HG02885 (cell line): ENCODE measurements around the gene CLCA4.

Experiments used
- ATAC-seq: cut with Tn5 transposase; IDR thresholded peaks from one replicate; pipeline ENCODE4 v1.9.1; 2021; ENCODE audit warnings: mild to moderate bottlenecking; ENCODE audit not compliant: unreplicated experiment, poor library complexity

The CLCA4 gene

DNA sequence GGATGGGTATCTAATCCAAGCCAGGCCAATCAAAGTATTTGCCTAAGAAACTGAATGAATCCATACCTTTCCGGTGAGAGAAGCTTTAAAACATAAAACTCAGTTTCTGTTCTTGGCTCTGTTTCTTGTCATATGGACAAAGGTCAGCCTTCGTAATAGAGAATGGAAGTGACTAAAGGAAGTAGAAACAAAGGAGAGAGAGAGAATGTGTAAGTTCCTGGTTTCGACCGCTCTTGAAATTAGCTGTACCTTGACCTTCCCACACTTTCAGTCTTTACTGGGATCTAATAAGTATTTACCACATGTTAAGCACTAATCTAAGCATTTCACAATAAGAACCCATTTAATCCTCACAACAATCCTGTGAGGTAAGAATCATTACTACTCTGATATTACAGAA lies 19.6 kb upstream of the CLCA4 start:
- ATAC-seq, result no peak

DNA sequence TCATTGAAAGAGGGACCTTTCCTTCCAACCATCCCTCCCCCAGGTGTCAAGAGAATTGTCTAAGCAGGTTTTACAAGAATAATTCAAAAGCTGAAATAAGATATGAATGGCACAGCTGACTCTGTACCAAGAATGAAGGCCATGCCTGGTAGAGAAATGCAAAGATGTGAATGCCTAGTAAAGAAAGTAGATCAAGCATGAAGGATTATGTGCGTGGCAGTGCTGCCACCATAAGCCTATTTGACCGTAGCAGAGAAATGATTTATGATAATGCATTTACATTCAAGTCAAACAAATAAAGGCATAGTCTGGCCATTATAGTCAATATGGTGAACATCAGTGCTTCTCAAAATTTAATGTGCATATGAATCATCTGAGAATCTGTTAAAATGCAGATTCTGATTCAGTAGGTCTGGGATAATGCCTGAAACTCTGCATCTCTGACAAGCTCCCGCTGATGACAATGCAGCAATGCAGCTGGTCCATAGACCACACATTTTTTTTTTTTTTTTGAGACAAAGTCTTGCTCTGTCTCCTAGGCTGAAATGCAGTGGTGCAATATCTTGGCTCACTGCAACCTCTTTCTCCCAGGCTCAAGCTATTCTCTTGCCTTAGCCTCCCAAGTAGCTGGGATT lies 16.6 kb upstream of the CLCA4 start:
- no peak for ATAC-seq

DNA sequence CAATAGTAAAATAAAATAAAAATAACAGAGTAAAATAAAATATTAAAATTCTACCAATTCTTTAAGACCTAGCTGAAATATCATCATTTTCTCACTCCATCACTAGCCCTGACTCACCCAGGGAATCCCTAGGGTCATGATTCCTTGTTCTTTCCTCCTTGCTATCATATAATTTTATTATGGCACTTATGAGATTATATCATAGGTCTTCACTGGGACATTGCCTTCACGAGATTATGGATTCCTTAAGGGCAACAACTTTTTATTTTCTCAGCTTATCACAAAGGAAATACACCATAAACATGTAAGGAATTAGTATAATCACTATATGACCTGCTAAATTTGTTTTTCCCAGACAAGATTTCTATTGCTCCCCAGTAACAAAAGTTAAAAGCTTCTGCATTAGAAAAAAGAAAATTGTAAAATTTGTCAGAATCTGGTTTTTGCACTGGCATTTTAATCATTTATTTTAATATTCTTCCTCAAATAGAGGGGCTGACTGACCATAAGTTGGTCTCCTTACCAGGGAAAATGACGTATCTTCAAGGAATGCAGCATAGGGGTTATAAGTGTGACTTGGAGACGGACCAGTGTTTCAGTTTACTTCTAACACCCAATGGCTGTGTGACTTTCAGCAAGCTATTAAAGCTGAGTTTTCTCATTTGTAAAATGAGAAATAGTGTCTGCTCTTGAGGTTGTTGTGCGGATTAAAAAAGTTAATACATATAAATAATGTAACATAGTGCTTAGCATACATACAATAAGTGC lies 8.8 kb upstream of the CLCA4 start:
- no peak for ATAC-seq

DNA sequence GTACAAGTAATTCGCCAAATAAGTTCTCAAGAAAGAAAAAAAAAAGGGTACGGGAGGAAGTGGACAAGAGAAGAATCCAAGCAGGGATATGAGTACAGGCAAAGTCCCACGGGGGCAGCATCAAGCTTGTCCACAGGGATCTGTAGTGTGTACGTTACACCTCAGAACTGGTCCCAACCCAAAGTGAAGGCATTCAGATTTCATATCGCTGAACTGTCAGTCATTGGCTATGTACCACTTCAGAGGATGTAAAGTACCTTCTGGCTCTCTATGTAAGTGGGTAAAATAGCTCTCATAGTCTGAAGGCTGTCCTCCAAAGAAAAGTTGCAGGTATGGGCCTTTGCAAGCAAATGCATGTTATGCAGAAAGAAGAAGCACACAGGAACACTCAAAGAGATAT lies 8.1 kb upstream of the CLCA4 start:
- no peak for ATAC-seq

DNA sequence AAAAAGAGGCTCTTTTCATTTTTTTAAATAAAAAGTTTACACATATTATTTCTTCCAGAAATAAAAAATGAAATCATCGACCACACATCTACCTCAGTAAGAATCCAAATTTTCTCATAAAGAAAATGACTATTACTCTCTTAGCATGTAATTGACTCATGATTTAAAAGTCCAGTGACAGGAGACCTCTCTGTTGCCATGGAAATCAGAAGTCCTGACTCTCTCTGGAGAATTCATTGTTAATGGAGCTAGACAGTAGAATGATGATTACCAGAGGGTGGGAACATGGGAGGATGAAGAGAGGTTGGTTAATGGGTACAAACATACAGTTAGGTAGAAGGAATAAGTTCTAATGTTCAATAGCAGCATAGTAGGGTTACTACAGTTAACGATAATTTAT lies 5.0 kb upstream of the CLCA4 start:
- ATAC-seq, result no peak

DNA sequence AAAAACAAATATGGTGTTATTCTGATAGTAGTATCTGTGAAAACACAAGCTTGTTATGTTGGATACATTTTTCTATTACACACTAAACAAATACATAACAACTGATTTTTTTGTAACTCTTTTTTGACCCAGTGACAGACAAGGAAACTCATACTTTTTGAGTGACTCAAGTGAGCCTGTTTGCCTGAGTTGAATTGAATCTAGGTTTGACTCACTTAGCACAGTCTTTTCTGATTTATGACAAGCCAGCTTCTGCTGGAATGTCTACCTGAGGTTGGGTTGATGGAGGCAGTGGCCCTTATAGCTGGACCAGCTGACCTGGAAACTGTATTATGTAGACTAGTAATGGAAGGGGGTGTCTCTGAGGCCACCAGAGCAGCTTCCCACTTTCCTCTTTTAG lies 4.2 kb upstream of the CLCA4 start:
- no peak for ATAC-seq

DNA sequence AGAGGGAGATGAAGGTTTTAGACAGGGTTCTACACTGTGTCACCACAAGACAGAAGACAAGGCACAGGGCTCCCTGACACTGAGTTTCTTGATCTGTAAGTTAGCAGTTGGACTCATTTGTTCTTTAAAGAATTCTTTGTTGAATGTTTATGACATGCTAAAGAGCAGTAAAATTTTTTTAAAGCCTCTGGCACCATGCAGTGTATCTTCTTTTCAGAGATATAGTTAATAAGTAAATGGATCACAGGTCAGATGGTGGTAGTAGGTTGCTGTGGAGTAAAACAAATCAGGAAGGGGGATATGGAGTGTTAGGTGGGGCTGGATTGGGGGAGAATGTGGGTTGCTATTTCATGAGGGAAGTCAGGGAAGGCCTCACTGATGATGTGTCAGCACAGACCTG lies 2.0 kb downstream of the CLCA4 start:
- ATAC-seq, result no peak

DNA sequence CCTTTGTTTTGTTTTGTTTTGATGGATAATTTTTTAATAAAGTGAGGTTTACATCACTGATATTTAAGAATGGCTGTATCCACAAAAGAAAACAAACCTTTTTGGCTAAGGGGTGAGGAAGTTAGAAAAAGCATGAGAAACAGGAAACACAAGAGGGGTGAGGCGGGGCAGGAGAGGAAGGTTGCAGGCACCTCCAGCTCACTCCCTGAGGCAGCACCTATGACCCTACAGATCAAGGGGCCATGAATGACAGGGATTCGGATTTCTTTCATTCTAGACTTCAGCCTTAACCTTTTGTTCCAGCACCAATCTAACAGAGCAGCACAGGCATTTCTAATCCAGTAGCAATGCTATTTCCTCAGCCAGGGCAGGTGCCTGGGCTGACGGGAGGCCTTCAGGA lies 4.4 kb downstream of the CLCA4 start:
- no peak for ATAC-seq

DNA sequence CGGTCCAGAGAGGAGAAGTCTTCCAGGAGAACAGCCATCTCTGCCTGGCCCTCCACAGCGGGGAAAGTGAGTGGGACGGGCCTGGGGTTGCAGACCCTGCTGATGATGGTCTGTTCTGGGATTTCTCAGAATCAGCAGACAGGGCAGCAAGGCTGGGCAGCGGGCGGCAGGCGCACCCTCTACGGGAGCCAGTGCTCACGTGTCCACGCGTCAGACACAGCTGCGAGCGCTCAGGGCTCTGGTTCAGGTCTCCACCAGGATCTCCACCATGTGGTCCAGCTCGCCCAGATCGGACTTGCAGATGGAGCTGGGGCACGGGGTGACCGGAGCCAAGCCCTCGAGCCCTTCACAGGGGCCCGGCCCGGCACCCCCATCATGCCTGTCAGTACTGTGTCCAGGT lies 5.5 kb downstream of the CLCA4 start:
- no peak for ATAC-seq

DNA sequence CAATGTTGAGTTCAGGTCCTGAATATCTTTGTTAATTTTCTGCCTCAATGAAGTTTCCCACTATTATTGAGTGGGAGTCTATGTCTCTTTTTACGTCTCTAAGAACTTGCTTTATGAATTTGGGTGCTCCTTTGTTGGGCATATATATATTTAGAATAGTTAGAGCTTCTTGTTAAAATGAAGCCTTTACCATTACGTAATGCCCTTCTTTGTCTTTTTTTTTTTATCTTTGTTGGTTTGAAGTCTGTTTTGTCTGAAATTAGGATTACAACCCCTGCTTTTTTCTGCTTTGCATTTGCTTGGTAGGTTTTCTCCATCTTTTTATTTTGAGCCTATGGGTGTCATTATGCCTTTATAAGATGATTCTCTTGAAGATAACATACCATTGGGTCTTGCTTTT lies 10.9 kb downstream of the CLCA4 start:
- no peak for ATAC-seq

DNA sequence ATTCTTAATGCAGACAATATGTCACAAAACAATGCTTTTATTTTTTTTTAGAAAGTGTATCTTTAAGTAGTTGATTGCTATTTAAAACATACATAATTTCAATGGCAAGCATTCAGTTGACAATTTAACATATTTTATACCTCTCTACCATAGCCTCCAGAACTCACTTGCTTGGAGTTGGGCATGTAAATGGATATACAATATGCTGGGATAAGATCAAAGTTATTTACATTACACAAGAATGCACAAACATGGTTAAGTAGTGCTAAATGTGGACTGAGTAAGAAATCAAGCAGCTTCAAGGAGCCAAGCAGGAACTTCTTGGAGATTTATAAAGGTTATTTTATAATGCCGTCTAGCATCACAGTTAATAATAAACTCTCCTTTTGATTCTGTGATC lies 17.0 kb downstream of the CLCA4 start:
- no peak for ATAC-seq

DNA sequence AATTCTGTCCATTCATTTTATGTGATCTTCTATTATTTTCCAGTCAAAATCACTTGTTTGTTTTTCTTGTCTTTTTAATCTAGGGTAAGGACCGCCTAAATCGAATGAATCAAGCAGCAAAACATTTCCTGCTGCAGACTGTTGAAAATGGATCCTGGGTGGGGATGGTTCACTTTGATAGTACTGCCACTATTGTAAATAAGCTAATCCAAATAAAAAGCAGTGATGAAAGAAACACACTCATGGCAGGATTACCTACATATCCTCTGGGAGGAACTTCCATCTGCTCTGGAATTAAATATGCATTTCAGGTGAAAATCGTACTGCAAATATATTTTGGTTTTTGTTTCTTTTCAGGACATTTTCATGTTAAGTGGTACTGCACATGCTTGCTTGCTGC lies 20.5 kb downstream of the CLCA4 start:
- ATAC-seq, result no peak

DNA sequence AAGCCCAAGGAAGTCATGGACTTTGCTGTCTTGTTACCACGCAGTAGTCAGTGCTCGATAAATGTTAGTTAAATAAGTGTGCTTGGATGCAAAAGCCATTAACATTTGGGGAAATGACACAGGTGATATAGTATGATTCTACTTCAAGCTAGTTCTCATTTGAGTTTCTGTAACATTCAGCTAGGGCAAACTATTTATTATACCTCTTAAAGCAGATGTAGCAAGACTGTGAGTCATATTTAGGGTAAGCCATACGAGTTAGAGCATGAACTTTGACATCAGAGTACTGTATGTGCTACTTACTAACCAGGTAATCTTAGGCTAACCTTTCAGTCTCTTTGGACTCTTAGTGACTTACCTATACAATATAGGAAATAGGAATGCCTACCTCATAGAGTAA lies 21.0 kb downstream of the CLCA4 start:
- ATAC-seq, result no peak

DNA sequence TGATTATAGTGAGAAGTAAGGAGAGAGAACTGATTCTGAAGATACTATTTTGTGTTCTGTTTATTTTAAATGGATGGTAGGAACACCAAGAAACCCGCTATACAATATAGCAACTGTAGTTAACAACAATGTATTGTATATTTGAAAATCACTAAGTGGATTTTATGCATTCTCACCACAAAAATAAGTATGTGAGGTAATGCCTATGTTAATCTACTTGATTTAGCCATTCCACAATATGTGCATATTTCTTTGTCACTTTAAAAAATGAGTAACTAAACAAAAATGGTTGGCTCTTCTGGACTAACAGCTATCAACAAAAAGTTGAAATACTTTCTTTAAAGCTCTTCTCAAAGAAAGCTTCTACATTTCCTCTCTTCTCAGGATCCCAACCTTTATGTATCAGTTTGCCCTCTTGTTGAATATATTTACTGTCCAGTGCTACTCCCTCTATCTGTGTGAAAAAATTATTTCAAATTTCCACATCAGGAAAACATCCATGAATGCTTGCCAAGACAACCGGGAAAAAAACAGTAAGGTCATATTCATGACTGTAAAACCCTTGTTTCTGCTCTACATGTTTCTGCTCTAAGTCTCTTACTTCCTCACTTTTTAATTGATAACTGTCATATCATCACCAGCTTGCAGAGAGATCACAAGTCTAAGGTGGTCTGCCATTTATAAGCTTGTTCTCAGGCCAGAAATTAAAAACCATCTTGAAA lies 27.0 kb downstream of the CLCA4 start:
- ATAC-seq, result no peak

DNA sequence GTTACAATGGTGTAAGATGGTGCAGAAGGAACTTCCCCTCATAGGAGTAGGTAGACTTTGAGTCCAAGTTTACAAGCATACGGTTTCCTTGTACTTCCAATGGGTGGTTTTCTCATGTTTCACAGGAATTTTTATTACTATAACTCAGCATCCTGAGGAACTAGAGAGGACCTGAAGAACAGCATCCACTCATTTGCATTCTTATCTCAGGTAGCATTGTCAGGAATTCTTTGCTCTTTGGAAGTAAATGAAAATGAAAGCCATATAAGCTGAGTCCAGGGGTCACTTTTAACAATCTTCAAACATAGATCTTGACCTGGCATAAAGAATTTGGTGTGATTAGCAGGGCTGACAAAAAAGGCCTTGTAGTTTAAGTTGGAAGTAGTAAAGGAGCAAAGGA lies 34.4 kb downstream of the CLCA4 start:
- no peak for ATAC-seq

DNA sequence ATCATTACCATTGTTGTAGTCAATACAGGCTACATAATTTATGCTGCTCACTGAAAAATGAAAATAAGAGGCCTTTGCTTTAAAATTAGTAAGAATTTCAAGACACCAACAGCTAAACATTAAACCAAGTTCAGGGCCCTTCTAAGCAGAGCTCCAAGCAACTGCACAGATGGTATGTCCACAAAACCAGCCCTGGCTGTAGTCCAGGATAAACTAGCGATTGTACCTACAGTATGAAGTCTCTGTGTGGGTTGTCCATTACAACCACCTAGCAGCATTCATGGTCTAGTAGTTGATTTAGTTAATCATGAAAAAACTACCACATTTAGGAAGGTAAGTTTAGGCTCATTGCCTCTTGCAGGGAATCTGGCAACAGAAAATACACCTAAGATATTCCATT lies 35.3 kb downstream of the CLCA4 start:
- no peak for ATAC-seq

DNA sequence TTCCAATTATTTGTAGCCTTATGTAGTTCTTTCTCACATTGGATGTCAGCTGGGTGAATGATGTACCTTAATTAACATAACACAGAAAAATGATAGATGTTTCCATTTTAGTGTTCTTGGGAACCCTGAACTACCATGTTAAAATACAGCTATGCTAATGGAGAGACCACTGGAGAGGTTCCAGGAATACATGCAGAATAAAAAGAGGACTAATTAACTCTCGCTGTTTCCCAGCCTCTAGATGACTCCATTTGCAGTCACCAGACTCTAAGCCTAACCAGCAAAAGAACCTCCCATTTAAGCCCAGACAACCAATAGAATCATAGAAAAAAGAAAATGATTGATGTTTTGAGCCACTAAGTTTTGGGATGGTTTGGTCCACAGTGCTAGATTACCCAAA lies 36.2 kb downstream of the CLCA4 start:
- no peak for ATAC-seq

DNA sequence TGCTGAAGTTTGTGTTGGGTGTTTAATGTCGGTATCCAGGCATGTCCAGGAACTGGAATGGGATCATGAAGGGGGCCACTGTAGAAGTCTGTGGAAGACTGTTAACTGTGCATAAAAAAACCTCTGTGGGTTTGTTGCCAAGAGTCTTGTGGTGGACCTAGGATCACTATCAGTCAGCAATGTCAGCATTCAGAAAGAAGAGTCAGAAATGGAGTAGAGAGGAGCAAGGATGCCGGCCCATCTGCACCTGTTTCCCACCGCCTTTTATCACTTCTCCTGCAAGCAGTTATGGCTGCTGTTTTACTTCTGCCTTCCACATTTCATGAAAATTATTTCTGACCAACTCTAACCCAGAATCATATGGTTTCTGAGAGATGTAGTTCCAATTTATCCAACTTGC lies 36.7 kb downstream of the CLCA4 start:
- no peak for ATAC-seq

DNA sequence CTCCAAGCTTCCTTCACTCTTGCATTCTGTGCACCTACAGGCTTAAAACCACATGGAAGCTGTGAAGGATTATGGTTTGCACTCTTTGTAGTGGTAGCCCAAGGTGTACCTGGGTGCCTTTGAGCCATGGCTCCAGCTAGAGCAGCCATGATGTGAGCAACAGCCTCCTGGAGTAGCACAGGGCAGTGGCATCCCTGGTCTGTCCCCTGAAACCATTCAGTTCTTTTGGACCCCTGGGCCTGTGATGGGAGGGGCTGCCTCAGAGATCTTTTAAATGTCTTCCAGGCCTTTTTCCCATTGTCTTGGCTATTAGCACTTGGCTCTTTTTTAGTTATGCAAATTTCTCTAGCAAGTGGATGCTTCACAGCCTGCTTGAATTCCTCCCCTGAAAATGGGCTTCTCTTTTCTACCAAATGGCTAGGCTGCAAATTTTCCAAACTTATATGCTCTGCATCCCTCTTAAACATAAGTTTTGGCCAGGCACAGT lies 47.4 kb downstream of the CLCA4 start:
- no peak for ATAC-seq

DNA sequence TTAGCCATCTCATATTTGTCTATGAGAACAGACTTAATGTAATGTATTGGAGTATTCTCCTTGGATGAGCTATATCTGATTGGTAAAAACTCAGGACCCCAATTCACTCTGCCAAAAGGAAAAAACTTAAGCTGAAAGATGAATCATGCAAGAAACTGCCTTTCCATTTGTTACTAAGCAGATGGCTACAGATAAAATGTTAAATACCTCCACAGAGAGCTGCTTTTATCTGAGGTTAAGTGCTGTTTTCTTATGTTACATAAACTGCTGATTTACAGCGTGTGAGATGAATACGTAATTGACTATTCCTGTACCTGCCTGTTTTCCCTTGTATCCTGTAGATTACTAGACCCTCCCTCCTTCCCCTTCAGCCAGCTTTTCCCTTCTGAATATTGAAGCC lies 49.3 kb downstream of the CLCA4 start:
- ATAC-seq, result no peak

DNA sequence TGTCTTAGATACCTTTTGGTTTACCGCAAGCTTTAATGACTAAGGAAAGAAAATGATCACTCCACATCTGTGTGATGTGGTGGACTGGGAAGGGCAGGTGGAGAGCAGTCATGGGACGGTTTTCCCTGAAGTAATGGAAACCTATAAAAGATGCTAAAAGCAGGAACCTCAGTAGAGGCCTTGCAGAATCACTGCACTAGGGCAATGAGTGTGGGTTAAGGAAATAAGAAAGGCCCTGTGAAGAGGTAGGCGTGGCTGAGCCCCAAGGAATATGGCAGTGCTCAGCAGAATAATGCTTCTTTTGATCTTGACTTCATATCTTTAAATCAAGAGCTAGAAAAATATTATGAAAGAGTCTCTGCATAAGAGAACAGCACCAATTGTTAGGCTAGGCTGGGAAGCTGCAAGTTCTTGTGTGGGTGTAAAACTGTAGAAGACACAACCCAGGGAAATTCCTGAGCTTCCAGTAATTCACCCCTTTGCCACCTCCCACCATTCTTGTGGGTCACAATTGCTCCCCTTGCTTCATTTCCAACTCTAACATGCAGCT lies 49.9 kb downstream of the CLCA4 start:
- no peak for ATAC-seq
